ENCODE results near the gene PRLH. TPM values are rescaled to one million over a fixed set of nuclear protein-coding genes. Genes with fewer than 3 reads are reported as not detected.

PRLH gene
- total and polyA plus RNA-seq, 2 of the 13 experiments (the other 11 are each of a cell fraction or from before 2014, with no cell fraction given): not detected

GRCh38 chr2:237598468-237599208 is 32.3 kb downstream of the PRLH start (continued):
- TF ChIP-seq ZBTB40 (IDR thresholded peaks at IDR 0.05) (no peak), ZBTB40 (CRISPR knock-in tag; IDR thresholded peaks at IDR 0.05) (peak; percentile 18; the same call in 1 of the 2 replicates), ZNF280D (CRISPR knock-in tag; IDR thresholded peaks at IDR 0.05) (no peak), MAZ (IDR thresholded peaks at IDR 0.05; ENCODE audit: borderline replicate concordance, low read depth, low read length) (no peak), MAZ (CRISPR knock-in tag; IDR thresholded peaks at IDR 0.05; ENCODE audit: low read depth) (0 out of 2 replicates have a peak, but pooled peaks have one; percentile 24), ZNF136 (CRISPR knock-in tag; IDR thresholded peaks at IDR 0.05; ENCODE audit: low read depth) (no peak), DMAP1 (CRISPR knock-in tag; IDR thresholded peaks at IDR 0.05) (no peak), SALL2 (CRISPR knock-in tag; IDR thresholded peaks at IDR 0.05) (no peak), SIN3B (IDR thresholded peaks at IDR 0.05; ENCODE audit: low read length) (no peak), POLR2A (IDR thresholded peaks at IDR 0.05; ENCODE audit: insufficient read depth in 1 of 2, low read depth in 2 of 2, low read length in 2 of 2) (no peak), CTCF (CRISPR knock-in tag; IDR thresholded peaks at IDR 0.05) (no peak), GMEB1 (CRISPR knock-in tag; IDR thresholded peaks at IDR 0.05; ENCODE audit: borderline replicate concordance) (no peak), ZNF589 (CRISPR knock-in tag; conservative IDR thresholded peaks at IDR 0.05) (no peak)
